ENCODE measurements around the gene AK9. TPM values are rescaled to one million over a fixed set of nuclear protein-coding genes. Genes with fewer than 3 reads are reported as not detected.

The AK9 gene
- polyA plus RNA-seq, 1 donor from 2014 or later = 27.7 TPM

GRCh38 chr6:109484122-109484521 is 206.9 kb downstream of the AK9 start:
- no peaks in the 10 kb centered on the region for H3K27me3 ChIP-seq (ENCODE audit: insufficient read depth, low read depth, low read length)
- no peak for TF ChIP-seq RAD21 (conservative IDR thresholded peaks at IDR 0.05)
- TF ChIP-seq MXI1 (conservative IDR thresholded peaks at IDR 0.05; ENCODE audit: poor library complexity, severe bottlenecking) = no peak
- TF ChIP-seq TAF1 (IDR thresholded peaks at IDR 0.05; ENCODE audit: low read depth) = no peak
- no peak for TF ChIP-seq REST (IDR thresholded peaks at IDR 0.05; ENCODE audit: borderline replicate concordance)
- TF ChIP-seq EZH2 (IDR thresholded peaks at IDR 0.05; ENCODE audit: borderline replicate concordance, insufficient read depth, low read length, poor library complexity, severe bottlenecking) = no peak
- TF ChIP-seq, protein P1, sequence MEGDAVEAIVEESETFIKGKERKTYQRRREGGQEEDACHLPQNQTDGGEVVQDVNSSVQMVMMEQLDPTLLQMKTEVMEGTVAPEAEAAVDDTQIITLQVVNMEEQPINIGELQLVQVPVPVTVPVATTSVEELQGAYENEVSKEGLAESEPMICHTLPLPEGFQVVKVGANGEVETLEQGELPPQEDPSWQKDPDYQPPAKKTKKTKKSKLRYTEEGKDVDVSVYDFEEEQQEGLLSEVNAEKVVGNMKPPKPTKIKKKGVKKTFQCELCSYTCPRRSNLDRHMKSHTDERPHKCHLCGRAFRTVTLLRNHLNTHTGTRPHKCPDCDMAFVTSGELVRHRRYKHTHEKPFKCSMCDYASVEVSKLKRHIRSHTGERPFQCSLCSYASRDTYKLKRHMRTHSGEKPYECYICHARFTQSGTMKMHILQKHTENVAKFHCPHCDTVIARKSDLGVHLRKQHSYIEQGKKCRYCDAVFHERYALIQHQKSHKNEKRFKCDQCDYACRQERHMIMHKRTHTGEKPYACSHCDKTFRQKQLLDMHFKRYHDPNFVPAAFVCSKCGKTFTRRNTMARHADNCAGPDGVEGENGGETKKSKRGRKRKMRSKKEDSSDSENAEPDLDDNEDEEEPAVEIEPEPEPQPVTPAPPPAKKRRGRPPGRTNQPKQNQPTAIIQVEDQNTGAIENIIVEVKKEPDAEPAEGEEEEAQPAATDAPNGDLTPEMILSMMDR (IDR thresholded peaks at IDR 0.05; ENCODE audit: poor library complexity, severe bottlenecking) = no peak
- TF ChIP-seq EP300 (conservative IDR thresholded peaks at IDR 0.05; ENCODE audit: poor library complexity, severe bottlenecking) = no peak
- no peak for TF ChIP-seq POLR2AphosphoS5 (IDR thresholded peaks at IDR 0.05)
- TF ChIP-seq SMC3 (conservative IDR thresholded peaks at IDR 0.05; ENCODE audit: poor library complexity) = no peak
- no peaks in the 10 kb centered on the region for H3K9me2 ChIP-seq (ENCODE audit: insufficient read depth, low read length)
- no peaks in the 10 kb centered on the region for H3K9me3 ChIP-seq (ENCODE audit: low read length)
- H3K36me3 ChIP-seq (ENCODE audit: insufficient read depth, low read length) = no peaks in the 10 kb centered on the region
- H3K9ac ChIP-seq (ENCODE audit: low read length) = no peak overlapping the region
- peak overlapping the region; percentile 63 for H3K4me3 ChIP-seq (ENCODE audit: low read length)
- H3K4me2 ChIP-seq (ENCODE audit: low read length) = no peak overlapping the region
- H3K27ac ChIP-seq (ENCODE audit: low read length) = no peak overlapping the region
- H2AFZ ChIP-seq (ENCODE audit: low read depth, low read length) = no peak overlapping the region
- no peaks in the 10 kb centered on the region for H3F3A ChIP-seq (ENCODE audit: insufficient read depth, low read length, poor library complexity, severe bottlenecking)
- no peaks in the 10 kb centered on the region for H4K20me1 ChIP-seq (ENCODE audit: insufficient read depth)
- H3K79me2 ChIP-seq (replicated peaks; ENCODE audit: insufficient read depth, low read length) = no peaks in the 10 kb centered on the region

DNA sequence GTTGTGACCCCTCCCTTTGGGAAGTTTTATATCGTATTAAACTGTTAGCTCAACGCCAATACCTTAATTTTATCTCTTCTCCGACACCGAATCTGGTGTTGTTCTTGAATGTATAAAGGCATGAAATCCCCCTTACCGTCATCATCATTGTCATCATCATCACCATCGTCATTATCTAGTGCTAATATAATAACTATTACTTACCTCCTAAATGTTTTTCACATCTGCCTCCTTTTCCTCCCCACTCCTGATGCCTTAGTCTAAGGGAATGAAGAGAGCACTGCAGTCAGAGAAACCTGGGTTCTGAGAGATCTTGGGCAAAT is 207.3 kb downstream of the AK9 start:
- H3K9me3 ChIP-seq (ENCODE audit: low read length) = no peaks in the 10 kb centered on the region
- peak overlapping the region; percentile 63 for H3K4me3 ChIP-seq (ENCODE audit: low read length)
- H3K79me2 ChIP-seq (replicated peaks; ENCODE audit: insufficient read depth, low read length) = no peaks in the 10 kb centered on the region
- H3K4me2 ChIP-seq (ENCODE audit: low read length) = peak overlapping the region; percentile 55
- H3K27me3 ChIP-seq (ENCODE audit: insufficient read depth, low read depth, low read length) = no peaks in the 10 kb centered on the region
- H3K36me3 ChIP-seq (ENCODE audit: insufficient read depth, low read length) = no peaks in the 10 kb centered on the region
- no peak overlapping the region for H3K27ac ChIP-seq (ENCODE audit: low read length)
- no peak overlapping the region for H3K9ac ChIP-seq (ENCODE audit: low read length)
- TF ChIP-seq REST (IDR thresholded peaks at IDR 0.05; ENCODE audit: borderline replicate concordance) (no peak), MXI1 (conservative IDR thresholded peaks at IDR 0.05; ENCODE audit: poor library complexity, severe bottlenecking) (no peak), TAF1 (IDR thresholded peaks at IDR 0.05; ENCODE audit: low read depth) (no peak), SMC3 (conservative IDR thresholded peaks at IDR 0.05; ENCODE audit: poor library complexity) (no peak), EZH2 (IDR thresholded peaks at IDR 0.05; ENCODE audit: borderline replicate concordance, insufficient read depth, low read length, poor library complexity, severe bottlenecking) (no peak), EP300 (conservative IDR thresholded peaks at IDR 0.05; ENCODE audit: poor library complexity, severe bottlenecking) (no peak), RAD21 (conservative IDR thresholded peaks at IDR 0.05) (no peak), POLR2AphosphoS5 (IDR thresholded peaks at IDR 0.05) (no peak)
- TF ChIP-seq, protein P1 (IDR thresholded peaks at IDR 0.05; ENCODE audit: poor library complexity, severe bottlenecking) = no peak
- no peaks in the 10 kb centered on the region for H3K9me2 ChIP-seq (ENCODE audit: insufficient read depth, low read length)
- H3F3A ChIP-seq (ENCODE audit: insufficient read depth, low read length, poor library complexity, severe bottlenecking) = no peaks in the 10 kb centered on the region
- H2AFZ ChIP-seq (ENCODE audit: low read depth, low read length) = no peak overlapping the region
- H4K20me1 ChIP-seq (ENCODE audit: insufficient read depth) = no peaks in the 10 kb centered on the region

All from neural cell (in vitro differentiated cells).